Measurements from ENCODE around the gene TEX51.

Gene TEX51

GRCh38 chr2:126855606-126856005, 43.1 kb upstream of the TEX51 start:
- no peak for TF ChIP-seq CTCF (IDR thresholded peaks at IDR 0.05; ENCODE audit: low read length, missing control alignments)
- no peak overlapping the region for H3K4me3 ChIP-seq (replicated peaks; ENCODE audit: low read depth, low read length)
- no peak for DNase-seq (ENCODE audit: low read depth)

- H3K4me3 ChIP-seq (replicated peaks; ENCODE audit: low read depth, low read length): no peak overlapping the region
- DNase-seq (ENCODE audit: low read depth): no peak
- TF ChIP-seq CTCF (IDR thresholded peaks at IDR 0.05; ENCODE audit: low read length, missing control alignments): no peak
Measured at GRCh38 chr2:126856403-126856802, 42.3 kb upstream of the TEX51 start.

- no peak for DNase-seq (ENCODE audit: low read depth)
- no peak for TF ChIP-seq CTCF (IDR thresholded peaks at IDR 0.05; ENCODE audit: low read length, missing control alignments)
Measured at GRCh38 chr2:126857502-126857901, 41.2 kb upstream of the TEX51 start.

GRCh38 chr2:126858013-126858412, 40.7 kb upstream of the TEX51 start:
- no peak for DNase-seq (ENCODE audit: low read depth)
- no peak for TF ChIP-seq CTCF (IDR thresholded peaks at IDR 0.05; ENCODE audit: low read length, missing control alignments)
- no peak overlapping the region for H3K4me3 ChIP-seq (replicated peaks; ENCODE audit: low read depth, low read length)

More at GRCh38 chr2:126857502-126857901, 41.2 kb upstream of the TEX51 start:
- no peak overlapping the region for H3K4me3 ChIP-seq (replicated peaks; ENCODE audit: low read depth, low read length)

- TF ChIP-seq CTCF (IDR thresholded peaks at IDR 0.05; ENCODE audit: low read length, missing control alignments): no peak
- no peak overlapping the region for H3K4me3 ChIP-seq (replicated peaks; ENCODE audit: low read depth, low read length)
- DNase-seq (ENCODE audit: low read depth): no peak
Measured at GRCh38 chr2:126858436-126858835, 40.3 kb upstream of the TEX51 start.

- no peak for TF ChIP-seq CTCF (IDR thresholded peaks at IDR 0.05; ENCODE audit: low read length, missing control alignments)
- DNase-seq (ENCODE audit: low read depth): no peak
- no peak overlapping the region for H3K4me3 ChIP-seq (replicated peaks; ENCODE audit: low read depth, low read length)
Measured at GRCh38 chr2:126858991-126859390, 39.7 kb upstream of the TEX51 start.

- no peak for DNase-seq (ENCODE audit: low read depth)
- H3K4me3 ChIP-seq (replicated peaks; ENCODE audit: low read depth, low read length): no peak overlapping the region
- TF ChIP-seq CTCF (IDR thresholded peaks at IDR 0.05; ENCODE audit: low read length, missing control alignments): no peak
Measured at GRCh38 chr2:126859631-126860030, 39.1 kb upstream of the TEX51 start.

Data from fibroblast of pulmonary artery (primary cell).